HG02852 (cell line): ENCODE data around the gene VAV3.
"Not testable (repeated sequence)": the region's sequence is repeated elsewhere in the genome, so short reads cannot be mapped to it uniquely, and the experiment has no call there.

Experiments used
- ATAC-seq: cut with Tn5 transposase; IDR thresholded peaks from one replicate; pipeline ENCODE4 v1.9.1; 2021; ENCODE audit warnings: mild to moderate bottlenecking, moderate library complexity; ENCODE audit not compliant: unreplicated experiment

VAV3 gene

DNA sequence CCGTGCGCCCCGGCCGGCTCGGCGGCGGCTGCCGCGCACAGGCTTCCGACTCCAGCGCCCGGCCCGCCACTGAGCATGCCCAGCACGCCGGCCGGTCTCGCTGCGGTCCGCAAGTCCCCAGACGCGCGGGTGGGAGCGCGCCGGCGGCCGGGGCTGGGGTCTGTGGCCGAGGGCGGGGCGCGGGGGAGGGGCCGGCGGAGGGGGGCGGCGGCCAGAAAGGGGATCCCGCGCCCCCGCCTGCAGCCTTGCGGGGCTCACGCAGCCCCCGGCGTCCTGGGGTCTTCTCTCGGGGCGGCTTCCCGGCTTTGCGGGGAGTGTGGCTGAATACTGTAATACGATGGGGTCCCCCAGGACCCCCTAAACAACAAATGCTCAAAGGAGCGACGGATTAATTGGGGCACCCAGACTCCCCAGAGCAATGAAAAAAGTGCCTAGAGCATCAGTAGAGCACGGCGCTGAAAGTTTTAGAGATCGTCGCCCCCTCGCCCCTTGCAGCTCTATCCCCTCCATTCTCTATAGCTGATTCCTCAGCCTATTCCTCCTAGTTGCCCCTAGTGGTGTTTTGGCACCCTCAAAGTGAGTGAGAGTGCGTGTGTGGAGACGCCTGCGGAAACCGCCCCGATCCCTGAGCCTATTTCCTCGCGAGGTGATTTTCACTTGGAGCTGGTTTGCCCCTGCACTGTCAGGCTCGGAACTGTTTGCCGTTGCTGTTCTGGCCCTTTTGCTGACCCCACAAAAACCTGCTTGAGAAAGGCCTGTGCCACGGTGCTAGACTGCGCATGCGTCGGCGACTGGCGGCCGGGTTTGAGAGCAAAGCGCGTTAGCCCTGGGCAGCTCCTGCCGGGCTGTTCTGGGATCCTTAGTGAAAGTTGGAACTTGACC is at the start of gene VAV3:
Gene VAV3, minus strand, starts transcription at position 71 of the 882 bp plus-strand sequence. CDS start 311 bp downstream, outside the sequence.
- ATAC-seq: no peak

DNA sequence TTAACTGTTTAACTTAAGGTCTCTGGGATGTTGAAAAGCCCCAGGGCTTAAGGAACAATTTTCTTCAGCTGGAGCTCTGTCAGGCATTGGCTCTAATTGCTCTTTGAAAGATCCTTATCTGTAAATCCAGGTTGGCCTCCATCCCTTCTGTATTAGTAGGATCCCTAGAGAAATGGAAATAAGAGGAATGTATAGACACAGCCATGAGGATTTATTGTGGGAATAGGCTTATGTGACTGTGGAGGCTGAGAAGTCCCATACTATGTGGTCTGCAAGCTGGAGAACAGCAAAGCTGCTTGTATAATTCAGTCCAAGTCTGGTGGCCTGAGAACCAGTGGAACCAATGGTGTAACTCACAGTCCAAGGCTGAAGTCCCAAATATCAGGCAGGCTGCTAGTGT is 47.6 kb upstream of the VAV3 start:
- ATAC-seq: no peak

DNA sequence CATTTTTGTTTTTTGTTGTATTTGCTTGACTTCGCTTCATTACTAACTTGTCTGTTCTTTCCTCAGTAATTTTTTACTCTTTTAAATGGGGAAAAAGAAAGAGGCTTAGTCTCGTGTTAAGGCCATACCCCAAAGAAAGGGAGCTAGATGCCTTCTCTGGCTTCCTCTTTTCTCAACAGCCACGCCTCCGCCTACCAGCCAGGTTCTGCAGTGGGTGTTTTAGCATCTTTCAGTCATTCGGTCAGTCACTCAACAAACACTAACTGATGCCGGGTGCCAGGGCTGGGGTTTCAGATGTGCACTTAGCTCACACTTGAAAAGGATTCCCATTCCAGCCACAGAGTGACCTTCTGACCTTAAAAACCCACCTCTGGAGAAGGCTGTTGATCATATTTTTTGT is 46.3 kb upstream of the VAV3 start:
- no peak for ATAC-seq

- no peak for ATAC-seq
Observed at GRCh38 chr1:108010581-108010980, 45.6 kb upstream of the VAV3 start.

GRCh38 chr1:108009603-108010195 is 44.7 kb upstream of the VAV3 start:
- no peak for ATAC-seq

GRCh38 chr1:108007531-108007930 is 42.6 kb upstream of the VAV3 start:
- no peak for ATAC-seq

DNA sequence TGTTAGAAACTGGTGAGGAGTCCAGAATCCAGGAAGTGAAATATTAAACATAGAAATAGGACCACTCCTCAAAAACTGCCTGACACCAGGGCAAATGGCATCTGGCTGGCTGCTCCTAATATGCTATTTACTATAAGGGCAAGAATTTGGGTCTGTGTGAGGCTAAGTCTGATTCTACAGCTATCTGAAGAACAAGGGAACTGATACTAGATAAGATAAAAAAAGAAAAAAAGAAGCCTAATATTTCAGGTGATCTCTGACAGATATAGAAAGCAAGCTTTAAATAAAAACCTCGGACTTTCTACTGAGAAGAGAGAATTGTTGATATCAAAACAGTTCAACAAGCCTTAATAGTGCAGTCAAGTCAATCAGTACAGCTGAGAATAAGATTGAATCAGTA is 42.1 kb upstream of the VAV3 start:
- no peak for ATAC-seq

DNA sequence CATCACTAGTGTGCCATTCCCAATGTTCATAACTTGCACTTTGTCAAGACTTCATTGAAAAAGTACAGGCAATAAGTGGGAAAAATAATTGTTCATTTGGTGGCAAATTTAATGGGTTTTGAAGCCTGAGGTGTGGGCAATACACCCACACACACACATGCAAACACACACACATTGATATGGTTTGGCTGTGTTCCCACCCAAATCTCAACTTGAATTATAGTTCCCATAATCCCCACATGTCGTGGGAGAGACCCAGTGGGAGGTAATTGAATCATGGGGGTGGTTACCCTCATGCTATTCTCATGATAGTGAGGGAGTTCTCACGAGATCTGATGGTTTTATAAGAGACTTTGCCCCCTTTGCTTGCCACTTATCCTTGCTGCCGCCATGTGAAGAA is 39.9 kb upstream of the VAV3 start:
- not testable (repeated sequence) for ATAC-seq

GRCh38 chr1:108000620-108001111 is 35.7 kb upstream of the VAV3 start:
- ATAC-seq: no peak

GRCh38 chr1:108000184-108000583 is 35.2 kb upstream of the VAV3 start:
- no peak for ATAC-seq

DNA sequence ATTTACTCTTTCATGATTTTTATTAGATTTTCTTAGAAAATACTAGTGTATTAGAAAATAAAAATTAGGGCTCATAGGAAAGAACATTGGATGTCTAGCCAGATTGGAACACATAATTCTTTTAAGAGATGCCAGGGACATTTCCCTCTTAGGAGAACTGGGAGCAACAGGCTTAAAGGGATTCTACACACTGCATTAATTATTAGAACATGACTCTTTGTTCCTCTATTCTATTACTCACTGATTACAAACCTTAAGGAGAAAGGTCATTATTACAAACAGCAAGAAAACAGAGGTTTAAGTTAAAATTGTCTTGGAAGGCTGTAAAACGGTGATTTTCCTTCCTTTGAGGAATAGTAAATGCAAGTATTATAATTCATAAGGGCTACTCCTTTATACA is 32.9 kb upstream of the VAV3 start:
- ATAC-seq: no peak

DNA sequence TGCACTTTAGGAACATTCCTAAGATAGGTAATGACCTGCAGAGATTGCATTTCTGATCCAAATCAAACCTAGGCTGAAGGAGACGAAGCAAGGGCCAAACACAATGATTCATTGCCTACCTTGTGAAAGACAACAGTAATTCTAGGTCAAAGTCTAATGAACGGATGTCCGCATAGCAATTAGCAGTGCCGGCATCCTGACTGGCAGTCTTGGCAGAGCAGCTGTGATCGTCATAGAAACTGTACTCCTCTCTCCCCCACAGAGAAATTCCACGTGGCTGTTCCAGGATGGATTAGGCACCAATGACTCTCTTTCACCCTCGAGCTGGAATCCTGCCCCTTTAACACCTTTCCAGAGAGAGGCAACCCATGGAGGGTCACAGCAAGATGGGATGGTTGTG is 28.9 kb upstream of the VAV3 start:
- no peak for ATAC-seq

DNA sequence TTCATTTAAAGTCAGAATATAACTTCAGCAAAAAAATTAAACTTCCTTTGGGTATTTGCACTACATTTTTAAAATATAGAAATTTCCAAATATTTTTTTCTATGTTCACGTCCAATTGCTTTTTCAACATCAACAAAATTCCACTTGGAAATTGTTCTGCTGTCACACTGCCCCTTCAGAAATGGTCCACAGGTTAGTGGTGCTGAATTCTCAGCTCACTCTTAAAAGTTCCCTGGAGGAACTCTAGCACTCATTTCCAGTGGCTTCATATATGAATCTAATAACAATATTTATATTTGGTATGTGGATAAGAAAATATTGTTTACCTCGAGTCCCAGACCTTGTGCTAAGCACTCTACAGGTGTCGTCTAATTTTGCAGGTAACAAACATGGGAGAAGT is 27.4 kb upstream of the VAV3 start:
- no peak for ATAC-seq

DNA sequence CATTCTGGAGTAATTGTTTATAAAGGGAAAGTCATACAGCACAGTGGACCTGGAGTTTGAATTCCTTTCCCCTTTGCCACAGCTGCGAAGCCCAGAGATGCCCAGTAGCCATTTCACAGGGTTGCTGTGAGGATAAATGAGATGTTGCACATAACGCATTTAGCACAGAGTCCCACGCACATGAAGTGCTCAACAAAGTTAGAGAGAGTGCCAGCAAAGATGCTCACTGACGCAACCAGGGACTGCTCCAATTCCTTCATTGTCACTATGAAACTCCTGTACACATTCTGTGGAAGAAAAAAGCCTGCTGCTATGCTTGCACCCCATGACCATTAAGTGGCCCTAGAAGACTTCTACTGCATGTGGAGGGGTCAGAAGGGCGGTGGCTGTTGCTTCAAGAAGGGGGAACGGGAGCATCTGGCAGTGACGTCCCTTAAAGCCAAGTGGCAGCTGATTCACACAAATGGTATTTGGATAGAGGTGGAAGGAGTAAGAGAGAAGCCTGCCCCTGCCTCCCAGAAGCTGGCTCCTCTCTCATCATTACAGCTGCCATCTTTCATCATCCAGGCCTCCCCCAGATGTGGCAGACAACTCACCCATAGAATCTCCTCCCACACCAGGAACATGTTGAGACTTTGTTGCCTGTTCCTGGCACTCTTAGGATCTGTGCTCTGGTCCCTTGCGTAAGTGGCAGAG is 26.5 kb upstream of the VAV3 start:
- ATAC-seq: no peak

GRCh38 chr1:107990606-107991005 is 25.6 kb upstream of the VAV3 start:
- ATAC-seq: no peak

DNA sequence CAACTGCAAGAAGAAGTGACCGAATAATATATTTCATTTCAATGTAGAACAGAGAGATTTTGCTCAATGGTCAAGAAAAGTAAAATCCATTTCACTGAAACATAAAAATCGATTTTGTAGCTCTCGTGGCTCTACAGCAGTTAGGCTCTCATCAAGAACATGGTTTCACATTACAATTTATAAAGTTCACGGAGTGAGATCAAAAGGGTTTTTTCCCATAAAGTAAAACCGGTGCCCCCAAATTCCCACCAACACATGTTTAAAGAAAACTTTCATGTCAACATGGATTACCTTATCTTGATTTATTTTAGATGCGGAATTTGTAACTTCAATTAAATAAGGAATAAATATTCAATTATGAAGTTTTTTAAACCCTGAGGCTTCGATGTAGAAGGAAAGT is 16.3 kb upstream of the VAV3 start:
- no peak for ATAC-seq

- no peak for ATAC-seq
Observed at GRCh38 chr1:107979926-107980325, 14.9 kb upstream of the VAV3 start.

- ATAC-seq: no peak
Observed at GRCh38 chr1:107979088-107979487, 14.1 kb upstream of the VAV3 start.

- ATAC-seq: no peak
Observed at GRCh38 chr1:107976836-107977235, 11.9 kb upstream of the VAV3 start.

GRCh38 chr1:107976431-107976830 is 11.5 kb upstream of the VAV3 start:
- ATAC-seq: no peak

GRCh38 chr1:107975851-107976250 is 10.9 kb upstream of the VAV3 start:
- no peak for ATAC-seq

DNA sequence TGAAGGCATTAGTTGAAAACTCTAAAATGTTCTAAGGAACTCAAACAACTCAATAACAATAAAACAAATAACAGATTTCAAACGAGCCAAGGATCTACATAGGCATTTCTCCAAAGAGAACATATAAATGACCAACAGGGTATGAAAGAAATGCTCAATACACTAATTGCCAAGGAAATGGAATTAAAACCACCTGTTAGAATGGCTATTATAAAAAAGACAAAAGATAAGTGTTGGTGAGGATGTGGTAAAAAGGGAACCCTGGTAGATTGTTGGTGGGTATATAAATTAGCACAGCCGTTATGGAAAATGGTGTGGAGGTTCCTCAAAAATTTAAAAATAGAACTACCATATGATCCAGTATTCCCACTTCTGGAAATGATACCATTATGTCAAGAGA is 9.1 kb upstream of the VAV3 start:
- ATAC-seq: no peak
